Lower leg skin (tissue), 3 donors: Measurements from ENCODE around the gene UNC5C.

Experiments used
- POLR2A ChIP-seq, 2 donors: fragments of 450-650 bp; IDR thresholded peaks; one replicate each; pipeline ENCODE4 v1.6.1; 2016 to 2017; ENCODE audit warnings: antibody characterized with exemption in 2 of 2, mild to moderate bottlenecking in 1 of 2, moderate library complexity in 1 of 2
- TF ChIP-seq, protein P1 (sequence below), 3 donors: fragments of 450-650 bp; IDR thresholded peaks; one replicate each; pipeline ENCODE4 v1.5.1; 2016; ENCODE audit warnings: antibody characterized with exemption in 3 of 3, mild to moderate bottlenecking in 3 of 3, moderate library complexity in 2 of 3

DNA sequence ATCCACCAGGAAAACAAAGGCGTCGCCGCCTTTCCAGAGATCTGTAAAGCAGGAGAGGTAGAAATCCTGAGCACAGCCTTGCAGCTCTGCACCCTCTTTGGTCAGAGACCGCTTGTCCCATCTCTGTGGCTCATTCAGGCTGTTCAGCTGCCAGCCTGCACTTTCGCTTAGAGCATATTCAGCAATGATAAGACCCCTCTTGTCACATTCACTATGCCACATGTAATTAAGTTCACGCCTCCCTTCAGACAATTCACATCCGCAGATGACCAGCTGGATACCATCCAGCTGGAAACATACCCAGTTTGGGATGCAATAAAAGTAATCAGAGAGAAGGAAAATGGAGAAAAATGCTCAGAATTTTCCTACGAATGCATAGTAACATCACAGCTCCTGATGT lies 335.4 kb downstream of the UNC5C start:
- no peak for TF ChIP-seq POLR2A (IDR thresholded peaks at IDR 0.05)
- TF ChIP-seq, protein P1, sequence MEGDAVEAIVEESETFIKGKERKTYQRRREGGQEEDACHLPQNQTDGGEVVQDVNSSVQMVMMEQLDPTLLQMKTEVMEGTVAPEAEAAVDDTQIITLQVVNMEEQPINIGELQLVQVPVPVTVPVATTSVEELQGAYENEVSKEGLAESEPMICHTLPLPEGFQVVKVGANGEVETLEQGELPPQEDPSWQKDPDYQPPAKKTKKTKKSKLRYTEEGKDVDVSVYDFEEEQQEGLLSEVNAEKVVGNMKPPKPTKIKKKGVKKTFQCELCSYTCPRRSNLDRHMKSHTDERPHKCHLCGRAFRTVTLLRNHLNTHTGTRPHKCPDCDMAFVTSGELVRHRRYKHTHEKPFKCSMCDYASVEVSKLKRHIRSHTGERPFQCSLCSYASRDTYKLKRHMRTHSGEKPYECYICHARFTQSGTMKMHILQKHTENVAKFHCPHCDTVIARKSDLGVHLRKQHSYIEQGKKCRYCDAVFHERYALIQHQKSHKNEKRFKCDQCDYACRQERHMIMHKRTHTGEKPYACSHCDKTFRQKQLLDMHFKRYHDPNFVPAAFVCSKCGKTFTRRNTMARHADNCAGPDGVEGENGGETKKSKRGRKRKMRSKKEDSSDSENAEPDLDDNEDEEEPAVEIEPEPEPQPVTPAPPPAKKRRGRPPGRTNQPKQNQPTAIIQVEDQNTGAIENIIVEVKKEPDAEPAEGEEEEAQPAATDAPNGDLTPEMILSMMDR (IDR thresholded peaks at IDR 0.05): no peak
